DOHH2 (cell line): ENCODE results near the gene ZNRF3.

Experiments used
- EZH2phosphoT487 ChIP-seq: fragments of 200-600 bp; sonication (generic); IDR thresholded peaks from 2 replicates; pipeline ENCODE4 v1.6.1; 2017; ENCODE audit warnings: borderline replicate concordance, mild to moderate bottlenecking, antibody characterized with exemption, low read length, moderate library complexity, mixed read lengths
- TF ChIP-seq, protein P1 (sequence below): fragments of 200-600 bp; sonication (generic); IDR thresholded peaks from one replicate; pipeline ENCODE4 v1.5.1; 2014; ENCODE audit warnings: antibody characterized with exemption, mild to moderate bottlenecking, low read depth, low read length; ENCODE audit not compliant: poor library complexity, severe bottlenecking

GRCh38 chr22:28864878-28865596 is 18.3 kb upstream of the ZNRF3 start:
- TF ChIP-seq, protein P1, sequence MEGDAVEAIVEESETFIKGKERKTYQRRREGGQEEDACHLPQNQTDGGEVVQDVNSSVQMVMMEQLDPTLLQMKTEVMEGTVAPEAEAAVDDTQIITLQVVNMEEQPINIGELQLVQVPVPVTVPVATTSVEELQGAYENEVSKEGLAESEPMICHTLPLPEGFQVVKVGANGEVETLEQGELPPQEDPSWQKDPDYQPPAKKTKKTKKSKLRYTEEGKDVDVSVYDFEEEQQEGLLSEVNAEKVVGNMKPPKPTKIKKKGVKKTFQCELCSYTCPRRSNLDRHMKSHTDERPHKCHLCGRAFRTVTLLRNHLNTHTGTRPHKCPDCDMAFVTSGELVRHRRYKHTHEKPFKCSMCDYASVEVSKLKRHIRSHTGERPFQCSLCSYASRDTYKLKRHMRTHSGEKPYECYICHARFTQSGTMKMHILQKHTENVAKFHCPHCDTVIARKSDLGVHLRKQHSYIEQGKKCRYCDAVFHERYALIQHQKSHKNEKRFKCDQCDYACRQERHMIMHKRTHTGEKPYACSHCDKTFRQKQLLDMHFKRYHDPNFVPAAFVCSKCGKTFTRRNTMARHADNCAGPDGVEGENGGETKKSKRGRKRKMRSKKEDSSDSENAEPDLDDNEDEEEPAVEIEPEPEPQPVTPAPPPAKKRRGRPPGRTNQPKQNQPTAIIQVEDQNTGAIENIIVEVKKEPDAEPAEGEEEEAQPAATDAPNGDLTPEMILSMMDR = no peak
- no peak for TF ChIP-seq EZH2phosphoT487
